Epithelial cell of proximal tubule (primary cell): ENCODE measurements around the gene C5orf52. TPM values are rescaled to one million over a fixed set of nuclear protein-coding genes. Genes with fewer than 3 reads are reported as not detected.
"Not testable (repeated sequence)": the region's sequence is repeated elsewhere in the genome, so short reads cannot be mapped to it uniquely, and the experiment has no call there.

Experiments used
- DNase-seq: peaks from one replicate; pipeline ENCODE4 v3.0.0-alpha.2; 2011; ENCODE audit warnings: low read depth
- H3K4me3 ChIP-seq: 2 replicates; pipeline ENCODE4 v1.5.1; 2011; ENCODE audit warnings: low read depth, mild to moderate bottlenecking, low read length
- CTCF ChIP-seq: conservative IDR thresholded peaks from 2 replicates; pipeline ENCODE4 v1.5.1; 2012; ENCODE audit warnings: low read depth, mild to moderate bottlenecking, low read length
- total RNA-seq: library from RNA; depleted of rRNA; stranded (reverse); fragments of >200 nt; gene quantifications from 2 replicates; pipeline ENCODE4 v1.2.3, GENCODE V29; 2015

C5orf52 gene
- total RNA-seq, 1 donor from 2014 or later, result not detected

GRCh38 chr5:157721159-157721558 lies 49.8 kb downstream of the C5orf52 start:
- no peak overlapping the region for H3K4me3 ChIP-seq
- DNase-seq, result no peak
- no peak for TF ChIP-seq CTCF

GRCh38 chr5:157722895-157723294 lies 51.6 kb downstream of the C5orf52 start:
- DNase-seq, H3K4me3 ChIP-seq: not testable (repeated sequence)

GRCh38 chr5:157726607-157727006 lies 55.3 kb downstream of the C5orf52 start:
- H3K4me3 ChIP-seq, DNase-seq: not testable (repeated sequence)

- H3K4me3 ChIP-seq, result not testable (repeated sequence)
Observed at GRCh38 chr5:157727858-157728257, 56.5 kb downstream of the C5orf52 start.

More at GRCh38 chr5:157727858-157728257, 56.5 kb downstream of the C5orf52 start:
- not testable (repeated sequence) for DNase-seq

Other genes starting within 250 kb of the C5orf52 start
- gene NIPAL4, start 211.3 kb upstream of the C5orf52 start, total RNA-seq, result 2.4 and 5.6 TPM in 2 replicates
- 19.3 and 45.8 TPM in 2 replicates for gene ADAM19, start 95.8 kb upstream of the C5orf52 start, total RNA-seq
- 0.23 TPM in 1 of 2 replicates, not detected in the other for gene SOX30, start 19.1 kb upstream of the C5orf52 start, total RNA-seq
- gene THG1L, start 59.9 kb downstream of the C5orf52 start, total RNA-seq, result 10.7 and 19.3 TPM in 2 replicates
- gene LSM11, start 72.2 kb downstream of the C5orf52 start, total RNA-seq, result 3.0 and 4.1 TPM in 2 replicates
- gene CLINT1, start 187.6 kb downstream of the C5orf52 start, total RNA-seq, result 39.2 and 55.1 TPM in 2 replicates